Measurements from ENCODE around the gene FAAP20. TPM values are rescaled to one million over a fixed set of nuclear protein-coding genes. Genes with fewer than 3 reads are reported as not detected.

The FAAP20 gene
- total RNA-seq, 1 experiment from 2014 or later: 112 TPM

DNA sequence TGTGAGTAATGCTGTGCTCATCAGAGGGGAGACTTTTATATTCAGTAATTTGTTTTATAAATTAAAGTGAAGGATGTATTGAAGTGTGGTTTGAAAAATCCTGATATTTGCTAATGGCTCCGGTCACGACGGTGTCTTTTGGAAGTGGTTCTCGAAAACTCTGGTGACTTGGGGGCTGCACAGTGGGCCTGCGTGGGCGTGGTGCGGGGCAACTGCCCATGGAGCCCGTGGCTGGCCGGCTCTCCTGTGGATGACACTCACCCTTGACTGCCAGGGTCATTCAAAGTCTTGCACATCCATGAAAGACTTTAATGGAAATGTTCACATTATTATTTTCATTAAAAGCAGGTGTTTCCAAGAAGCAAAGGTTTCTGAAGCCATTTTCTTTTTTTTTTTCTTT is 7.7 kb downstream of the FAAP20 start:
- Histone ChIP-seq H3K4me2 (ENCODE audit: low read length) (no peak overlapping the region), H3K27ac (ENCODE audit: low read depth, low read length) (no peak overlapping the region), H4K20me1 (ENCODE audit: insufficient read depth) (no peaks in the 10 kb centered on the region), H3K9me2 (ENCODE audit: insufficient read depth) (no peaks in the 10 kb centered on the region), H3K9me3 (ENCODE audit: control insufficient read depth in 1 of 2, insufficient read depth in 1 of 2, low read depth in 1 of 2, low read length in 2 of 2) (no peaks in the 10 kb centered on the region), H3K9ac (ENCODE audit: low read length) (no peak overlapping the region), H2AFZ (ENCODE audit: low read depth, low read length, poor library complexity, severe bottlenecking) (no peak overlapping the region), H3K27me3 (ENCODE audit: insufficient read depth, low read length) (no peaks in the 10 kb centered on the region), H3K4me1 (ENCODE audit: control insufficient read depth in 1 of 2, insufficient read depth in 2 of 2, low read length in 2 of 2) (peaks cover 11 to 26% of the 10 kb centered on the region in 2 experiments), H3K36me3 (ENCODE audit: control insufficient read depth in 1 of 2, insufficient read depth in 2 of 2, low read length in 2 of 2) (0 out of 4 replicates have a peak, but pooled peaks cover 0 to 3% of the 10 kb centered on the region in 2 experiments), H3K4me3 (replicated peaks in 1 of 2; ENCODE audit: low read depth in 1 of 2, low read length in 2 of 2) (no peak overlapping the region), H3K79me2 (ENCODE audit: insufficient read depth, low read length) (no peaks in the 10 kb centered on the region)
- DNase-seq (ENCODE audit: low read depth, low spot score) (no peak), ATAC-seq (no peak)
- POLR2A ChIA-PET: no interaction called here
- no TSS peak for BruUV-seq (replicated peaks)
- RAD21 ChIA-PET (ENCODE audit: low non-redundant PET in 1 of 2, low total read pairs in 2 of 2, uncharacterized antibody in 2 of 2, unreplicated experiment in 2 of 2): no interaction called here
- no peak for TF ChIP-seq REST (IDR thresholded peaks at IDR 0.05; ENCODE audit: low read depth)
- no peak for TF ChIP-seq POLR2AphosphoS5 (IDR thresholded peaks at IDR 0.05; ENCODE audit: low read depth, low read length)
- no peak for TF ChIP-seq CBX3 (IDR thresholded peaks at IDR 0.05; ENCODE audit: low read depth)
- no peak for TF ChIP-seq JUND (IDR thresholded peaks at IDR 0.05)
- no peak for TF ChIP-seq ZBTB33 (IDR thresholded peaks at IDR 0.05; ENCODE audit: extremely low read depth, insufficient replicate concordance, low read length)
- TF ChIP-seq FOSL1 (IDR thresholded peaks at IDR 0.05; ENCODE audit: low read depth): no peak
- TF ChIP-seq POLR2A (IDR thresholded peaks at IDR 0.05; ENCODE audit: borderline replicate concordance, extremely low read depth, insufficient read depth, insufficient read length): no peak
- TF ChIP-seq SIN3A (IDR thresholded peaks at IDR 0.05; ENCODE audit: low read depth): no peak
- TF ChIP-seq TCF7L2 (IDR thresholded peaks at IDR 0.05; ENCODE audit: borderline replicate concordance, extremely low read depth, insufficient read depth, insufficient read length): no peak
- no peak for TF ChIP-seq ZFX (IDR thresholded peaks at IDR 0.05)
- TF ChIP-seq, protein P1, sequence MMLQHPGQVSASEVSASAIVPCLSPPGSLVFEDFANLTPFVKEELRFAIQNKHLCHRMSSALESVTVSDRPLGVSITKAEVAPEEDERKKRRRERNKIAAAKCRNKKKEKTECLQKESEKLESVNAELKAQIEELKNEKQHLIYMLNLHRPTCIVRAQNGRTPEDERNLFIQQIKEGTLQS (IDR thresholded peaks at IDR 0.05): no peak
- no peak for TF ChIP-seq EZH2 (IDR thresholded peaks at IDR 0.05)
- no peak for TF ChIP-seq SRF (IDR thresholded peaks at IDR 0.05; ENCODE audit: low read depth)
- no peak for TF ChIP-seq EZH2phosphoT487 (IDR thresholded peaks at IDR 0.05; ENCODE audit: borderline replicate concordance)
- TF ChIP-seq CEBPB (IDR thresholded peaks at IDR 0.05; ENCODE audit: low read depth): no peak
- TF ChIP-seq ZNF274 (IDR thresholded peaks at IDR 0.05; ENCODE audit: low read depth, low read length): no peak
- TF ChIP-seq SP1 (IDR thresholded peaks at IDR 0.05; ENCODE audit: low read depth): no peak
- intact Hi-C loops (cut with micrococcal nuclease): no loop called here
- CTCF ChIA-PET: no interaction called here
